Epidermal melanocyte (primary cell): ENCODE results near the gene PRKN.

Source experiments
- DNase-seq: peaks from one replicate; pipeline ENCODE4 v3.0.0; 2011; ENCODE audit warnings: low spot score; ENCODE audit not compliant: insufficient read length

The PRKN gene

GRCh38 chr6:162313922-162314660 lies 413.5 kb downstream of the PRKN start:
- no peak for DNase-seq

- DNase-seq = no peak
Measured at GRCh38 chr6:162307865-162308264, 419.7 kb downstream of the PRKN start.

GRCh38 chr6:162306616-162307015 lies 420.9 kb downstream of the PRKN start:
- no peak for DNase-seq

- no peak for DNase-seq
Measured at GRCh38 chr6:162301128-162301527, 426.4 kb downstream of the PRKN start.

GRCh38 chr6:162294029-162294428 lies 433.5 kb downstream of the PRKN start:
- no peak for DNase-seq

GRCh38 chr6:162292915-162293314 lies 434.7 kb downstream of the PRKN start:
- no peak for DNase-seq

GRCh38 chr6:162290846-162291465 lies 436.6 kb downstream of the PRKN start:
- DNase-seq = no peak

- no peak for DNase-seq
Measured at GRCh38 chr6:162289972-162290371, 437.6 kb downstream of the PRKN start.

- DNase-seq = no peak
Measured at GRCh38 chr6:162273986-162274385, 453.6 kb downstream of the PRKN start.

GRCh38 chr6:162271922-162272321 lies 455.6 kb downstream of the PRKN start:
- DNase-seq = no peak

GRCh38 chr6:162270966-162271365 lies 456.6 kb downstream of the PRKN start:
- DNase-seq = no peak

GRCh38 chr6:162267641-162268040 lies 459.9 kb downstream of the PRKN start:
- no peak for DNase-seq

GRCh38 chr6:162267126-162267525 lies 460.4 kb downstream of the PRKN start:
- DNase-seq = no peak

GRCh38 chr6:162264581-162264980 lies 463.0 kb downstream of the PRKN start:
- DNase-seq = no peak

GRCh38 chr6:162262466-162263196 lies 464.9 kb downstream of the PRKN start:
- no peak for DNase-seq

- no peak for DNase-seq
Measured at GRCh38 chr6:162261598-162261997, 466.0 kb downstream of the PRKN start.

- no peak for DNase-seq
Measured at GRCh38 chr6:162260027-162260426, 467.5 kb downstream of the PRKN start.

- DNase-seq = no peak
Measured at GRCh38 chr6:162258647-162259046, 468.9 kb downstream of the PRKN start.

GRCh38 chr6:162256361-162256760 lies 471.2 kb downstream of the PRKN start:
- no peak for DNase-seq

- DNase-seq = no peak
Measured at GRCh38 chr6:162251257-162251656, 476.3 kb downstream of the PRKN start.

GRCh38 chr6:162249907-162250642 lies 477.5 kb downstream of the PRKN start:
- DNase-seq = no peak
